Bronchial epithelial cell (primary cell): ENCODE data around the gene SLC4A5. TPM values are rescaled to one million over a fixed set of nuclear protein-coding genes. Genes with fewer than 3 reads are reported as not detected.
A peak's percentile ranks its signal among the peaks of the same experiment; 100 is the strongest.

Experiments used
- DNase-seq: peaks from one replicate; pipeline ENCODE4 v3.0.0-alpha.2; 2010; ENCODE audit warnings: low read depth
- FAIRE-seq: peaks from 2 replicates; lab custom pipeline; 2011; peaks lifted over from hg19 to GRCh38; lab: Jason Lieb, UNC
- H3K27me3 ChIP-seq: 2 replicates; pipeline ENCODE4 v1.5.1; 2011; ENCODE audit warnings: low read length; ENCODE audit not compliant: control insufficient read depth, insufficient read depth
- H3K36me3 ChIP-seq: 2 replicates; pipeline ENCODE4 v1.5.1; 2011; ENCODE audit warnings: low read length; ENCODE audit not compliant: control insufficient read depth, insufficient read depth
- H3K4me3 ChIP-seq: 2 replicates; pipeline ENCODE4 v1.5.1; 2011; ENCODE audit warnings: mild to moderate bottlenecking, low read depth, low read length, control low read depth
- total RNA-seq: library from RNA; depleted of rRNA; stranded (reverse); fragments of >200 nt; gene quantifications from 2 replicates; pipeline ENCODE4 v1.2.1, GENCODE V29; 2014
- TF ChIP-seq, protein P1 (sequence below): IDR thresholded peaks from 2 replicates; pipeline ENCODE4 v1.5.1; 2011; ENCODE audit warnings: mild to moderate bottlenecking, moderate library complexity, low read length, control low read depth, inconsistent platforms; ENCODE audit not compliant: insufficient read depth, severe bottlenecking

The SLC4A5 gene
- total RNA-seq, 1 donor from 2014 or later: under 0.01 TPM

- DNase-seq (peak; percentile 20), FAIRE-seq (no peak)
- Histone ChIP-seq H3K27me3 (no peaks in the 10 kb centered on the region), H3K4me3 (no peak overlapping the region), H3K36me3 (peaks cover 8% of the 10 kb centered on the region)
- TF ChIP-seq, protein P1, sequence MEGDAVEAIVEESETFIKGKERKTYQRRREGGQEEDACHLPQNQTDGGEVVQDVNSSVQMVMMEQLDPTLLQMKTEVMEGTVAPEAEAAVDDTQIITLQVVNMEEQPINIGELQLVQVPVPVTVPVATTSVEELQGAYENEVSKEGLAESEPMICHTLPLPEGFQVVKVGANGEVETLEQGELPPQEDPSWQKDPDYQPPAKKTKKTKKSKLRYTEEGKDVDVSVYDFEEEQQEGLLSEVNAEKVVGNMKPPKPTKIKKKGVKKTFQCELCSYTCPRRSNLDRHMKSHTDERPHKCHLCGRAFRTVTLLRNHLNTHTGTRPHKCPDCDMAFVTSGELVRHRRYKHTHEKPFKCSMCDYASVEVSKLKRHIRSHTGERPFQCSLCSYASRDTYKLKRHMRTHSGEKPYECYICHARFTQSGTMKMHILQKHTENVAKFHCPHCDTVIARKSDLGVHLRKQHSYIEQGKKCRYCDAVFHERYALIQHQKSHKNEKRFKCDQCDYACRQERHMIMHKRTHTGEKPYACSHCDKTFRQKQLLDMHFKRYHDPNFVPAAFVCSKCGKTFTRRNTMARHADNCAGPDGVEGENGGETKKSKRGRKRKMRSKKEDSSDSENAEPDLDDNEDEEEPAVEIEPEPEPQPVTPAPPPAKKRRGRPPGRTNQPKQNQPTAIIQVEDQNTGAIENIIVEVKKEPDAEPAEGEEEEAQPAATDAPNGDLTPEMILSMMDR: no peak
Observed at GRCh38 chr2:74201596-74201995, 141.6 kb downstream of the SLC4A5 start.

DNA sequence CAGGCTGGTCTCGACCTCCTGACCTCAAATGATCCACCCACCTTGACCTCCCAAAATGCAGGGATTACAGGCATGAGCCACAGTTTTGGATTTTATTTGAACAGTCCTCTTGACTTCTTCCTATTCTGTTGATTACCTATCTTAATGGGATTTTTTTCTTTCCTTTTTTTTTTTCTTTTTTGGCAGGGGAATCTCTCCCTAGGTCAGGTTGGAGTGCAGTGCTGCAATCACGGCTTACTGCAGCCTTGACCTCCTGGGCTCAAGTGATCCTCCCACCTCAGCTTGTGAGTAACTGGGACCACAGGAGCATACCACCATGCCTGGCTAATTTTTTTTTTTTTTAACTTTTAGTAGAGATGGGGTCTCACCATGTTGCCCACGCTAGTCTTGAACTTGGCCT, 142.0 kb downstream of the SLC4A5 start:
- Histone ChIP-seq H3K36me3 (peaks cover 5% of the 10 kb centered on the region), H3K27me3 (no peaks in the 10 kb centered on the region), H3K4me3 (no peak overlapping the region)
- FAIRE-seq (no peak), DNase-seq (no peak)
- TF ChIP-seq, protein P1: no peak

- peaks cover 3% of the 10 kb centered on the region for H3K36me3 ChIP-seq
- FAIRE-seq (no peak), DNase-seq (no peak)
- TF ChIP-seq, protein P1: no peak
- peak overlapping the region; percentile 85 for H3K4me3 ChIP-seq
- H3K27me3 ChIP-seq: no peaks in the 10 kb centered on the region
Observed at GRCh38 chr2:74199871-74200305, 143.3 kb downstream of the SLC4A5 start.

GRCh38 chr2:74199275-74199701, 143.9 kb downstream of the SLC4A5 start:
- no peak for FAIRE-seq
- H3K36me3 ChIP-seq: peaks cover 1% of the 10 kb centered on the region
- no peak for DNase-seq
- TF ChIP-seq, protein P1: no peak
- H3K4me3 ChIP-seq: peak overlapping the region; percentile 85
- H3K27me3 ChIP-seq: no peaks in the 10 kb centered on the region

DNA sequence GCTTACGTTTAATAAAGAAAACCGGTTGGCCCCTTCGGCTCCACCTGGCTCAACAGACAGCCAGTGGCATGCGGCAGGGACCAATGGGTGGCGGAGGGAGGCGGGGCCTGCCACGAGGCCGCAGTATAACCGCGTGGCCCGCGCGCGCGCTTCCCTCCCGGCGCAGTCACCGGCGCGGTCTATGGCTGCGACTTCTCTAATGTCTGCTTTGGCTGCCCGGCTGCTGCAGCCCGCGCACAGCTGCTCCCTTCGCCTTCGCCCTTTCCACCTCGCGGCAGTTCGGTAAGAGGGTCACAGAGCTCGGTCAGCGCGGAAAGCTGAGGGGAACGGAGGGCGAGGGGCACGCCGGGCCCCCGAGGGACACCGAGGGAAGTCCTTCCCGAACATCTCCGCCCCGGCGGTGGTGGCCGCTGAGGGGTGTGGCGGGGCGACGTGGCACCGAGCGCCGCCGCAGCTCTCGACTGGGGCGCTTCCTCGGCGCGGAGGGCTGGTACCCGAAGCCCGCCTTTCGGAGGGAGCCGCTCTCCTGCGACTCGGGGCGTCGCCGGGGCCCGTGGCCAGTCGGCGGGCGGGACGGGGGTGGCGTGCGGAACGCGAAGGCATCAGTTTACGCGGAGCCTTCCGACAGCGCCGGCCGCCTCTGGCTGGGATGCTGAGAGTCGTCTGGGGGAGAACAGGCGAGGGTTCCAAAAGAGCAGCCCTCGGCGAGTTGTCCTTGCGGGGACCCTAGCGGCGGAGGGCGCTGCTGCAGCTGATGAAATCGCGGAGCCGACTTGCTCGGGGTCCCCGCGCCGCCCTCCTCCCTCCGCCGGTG, 144.5 kb downstream of the SLC4A5 start, which contains the start of gene MTHFD2:
MTHFD2 (plus strand) TSS at position 155 of the 814 bp plus-strand sequence; CDS start at position 182, 27 bp downstream.
- H3K27me3 ChIP-seq: no peaks in the 10 kb centered on the region
- no peak for FAIRE-seq
- TF ChIP-seq, protein P1: peak; percentile 94
- H3K36me3 ChIP-seq: peaks cover 1% of the 10 kb centered on the region
- DNase-seq: peak; percentile 96
- H3K4me3 ChIP-seq: peak within 1 kb of the TSS; percentile 85
